Skeletal muscle satellite cell (primary cell): Measurements from ENCODE around the gene USP21.

Experiments used
- H3K27me3 ChIP-seq: 2 replicates; pipeline ENCODE4 v1.7.0; 2013; ENCODE audit warnings: low read length; ENCODE audit not compliant: control insufficient read depth, insufficient read depth
- H3K36me3 ChIP-seq: 2 replicates; pipeline ENCODE4 v1.7.0; 2013; ENCODE audit warnings: mild to moderate bottlenecking, control low read depth, low read length; ENCODE audit not compliant: insufficient read depth
- H3K4me1 ChIP-seq: 2 replicates; pipeline ENCODE4 v1.7.0; 2013; ENCODE audit warnings: low read length; ENCODE audit not compliant: control insufficient read depth, insufficient read depth
- H3K4me2 ChIP-seq: 2 replicates; pipeline ENCODE4 v1.7.0; 2013; ENCODE audit warnings: mild to moderate bottlenecking, low read length
- H3K4me3 ChIP-seq: 2 replicates; pipeline ENCODE4 v1.7.0; 2013; ENCODE audit warnings: low read length
- H3K9ac ChIP-seq: 2 replicates; pipeline ENCODE4 v1.7.0; 2013; ENCODE audit warnings: mild to moderate bottlenecking, low read depth, low read length, moderate library complexity
- H3K9me3 ChIP-seq: replicated peaks from 2 replicates; pipeline ENCODE4 v1.7.0; 2013; ENCODE audit warnings: mild to moderate bottlenecking, control low read depth, low read length

Gene USP21

GRCh38 chr1:161121834-161122233, 37.5 kb upstream of the USP21 start:
- H3K36me3 ChIP-seq = peaks cover 59% of the 10 kb centered on the region
- no peaks in the 10 kb centered on the region for H3K27me3 ChIP-seq
- no peak overlapping the region for H3K9ac ChIP-seq
- no peaks in the 10 kb centered on the region for H3K9me3 ChIP-seq
- H3K4me3 ChIP-seq = no peak overlapping the region
- no peak overlapping the region for H3K4me2 ChIP-seq
- H3K4me1 ChIP-seq = peaks cover 19% of the 10 kb centered on the region

- peaks cover 70% of the 10 kb centered on the region for H3K36me3 ChIP-seq
- no peak overlapping the region for H3K4me3 ChIP-seq
- no peaks in the 10 kb centered on the region for H3K27me3 ChIP-seq
These were observed 36.3 kb upstream of the USP21 start for GRCh38 chr1:161122967-161123366.

GRCh38 chr1:161127649-161128048, 31.7 kb upstream of the USP21 start:
- H3K4me3 ChIP-seq = no peak overlapping the region

More at GRCh38 chr1:161122967-161123366, 36.3 kb upstream of the USP21 start:
- Histone ChIP-seq H3K9me3 (no peaks in the 10 kb centered on the region), H3K4me1 (peaks cover 19% of the 10 kb centered on the region), H3K9ac (no peak overlapping the region), H3K4me2 (no peak overlapping the region)

GRCh38 chr1:161128591-161129420, 30.5 kb upstream of the USP21 start:
- Histone ChIP-seq H3K36me3 (peaks cover 46% of the 10 kb centered on the region), H3K27me3 (no peaks in the 10 kb centered on the region), H3K4me1 (peaks cover 13% of the 10 kb centered on the region), H3K4me3 (no peak overlapping the region), H3K9ac (no peak overlapping the region), H3K9me3 (no peaks in the 10 kb centered on the region), H3K4me2 (no peak overlapping the region)

More at GRCh38 chr1:161127649-161128048, 31.7 kb upstream of the USP21 start:
- Histone ChIP-seq H3K27me3 (no peaks in the 10 kb centered on the region), H3K4me1 (peaks cover 13% of the 10 kb centered on the region), H3K9ac (no peak overlapping the region), H3K4me2 (no peak overlapping the region), H3K36me3 (peaks cover 55% of the 10 kb centered on the region), H3K9me3 (no peaks in the 10 kb centered on the region)

- no peak overlapping the region for H3K9ac ChIP-seq
- H3K4me1 ChIP-seq = peaks cover 13% of the 10 kb centered on the region
- H3K4me3 ChIP-seq = peak overlapping the region; percentile 85
- H3K4me2 ChIP-seq = peak overlapping the region; percentile 98
- no peaks in the 10 kb centered on the region for H3K27me3 ChIP-seq
- H3K9me3 ChIP-seq = no peaks in the 10 kb centered on the region
- peaks cover 36% of the 10 kb centered on the region for H3K36me3 ChIP-seq
These were observed 29.0 kb upstream of the USP21 start for GRCh38 chr1:161130266-161130665.

GRCh38 chr1:161131523-161132409, 27.5 kb upstream of the USP21 start:
- H3K4me3 ChIP-seq = peak overlapping the region; percentile 85
- H3K9ac ChIP-seq = peak overlapping the region; percentile 88
- no peaks in the 10 kb centered on the region for H3K9me3 ChIP-seq
- peaks cover 27% of the 10 kb centered on the region for H3K36me3 ChIP-seq
- H3K4me2 ChIP-seq = peak overlapping the region; percentile 98
- no peaks in the 10 kb centered on the region for H3K27me3 ChIP-seq
- peaks cover 13% of the 10 kb centered on the region for H3K4me1 ChIP-seq

GRCh38 chr1:161132410-161133219, 26.7 kb upstream of the USP21 start, which contains the start of gene DEDD:
Gene DEDD (minus strand): TSS chr1:161132667. CDS start chr1:161124462, 8,205 bp downstream.
- peak within 1 kb of the TSS; percentile 85 for H3K4me3 ChIP-seq
- H3K9me3 ChIP-seq = no peaks in the 10 kb centered on the region
- peaks cover 18% of the 10 kb centered on the region for H3K36me3 ChIP-seq
- no peaks in the 10 kb centered on the region for H3K27me3 ChIP-seq
- peak within 1 kb of the TSS; percentile 98 for H3K4me2 ChIP-seq
- peak within 1 kb of the TSS; percentile 88 for H3K9ac ChIP-seq
- H3K4me1 ChIP-seq = peaks cover 13% of the 10 kb centered on the region

- Histone ChIP-seq H3K9ac (peak overlapping the region; percentile 88), H3K36me3 (peaks cover 12% of the 10 kb centered on the region), H3K4me2 (peak overlapping the region; percentile 98), H3K9me3 (no peaks in the 10 kb centered on the region), H3K27me3 (no peaks in the 10 kb centered on the region), H3K4me3 (peak overlapping the region; percentile 85), H3K4me1 (peaks cover 13% of the 10 kb centered on the region)
These were observed 26.0 kb upstream of the USP21 start for GRCh38 chr1:161133220-161133740.

- Histone ChIP-seq H3K9ac (no peak overlapping the region), H3K36me3 (no peaks in the 10 kb centered on the region), H3K4me2 (no peak overlapping the region), H3K27me3 (no peaks in the 10 kb centered on the region), H3K4me3 (no peak overlapping the region), H3K9me3 (no peaks in the 10 kb centered on the region), H3K4me1 (no peaks in the 10 kb centered on the region)
These were observed 21.4 kb upstream of the USP21 start for GRCh38 chr1:161137881-161138280.

GRCh38 chr1:161138431-161138830, 20.9 kb upstream of the USP21 start:
- H3K9me3 ChIP-seq = no peaks in the 10 kb centered on the region
- H3K36me3 ChIP-seq = no peaks in the 10 kb centered on the region
- H3K27me3 ChIP-seq = no peaks in the 10 kb centered on the region
- no peak overlapping the region for H3K9ac ChIP-seq
- no peaks in the 10 kb centered on the region for H3K4me1 ChIP-seq
- no peak overlapping the region for H3K4me2 ChIP-seq
- no peak overlapping the region for H3K4me3 ChIP-seq
